Effector memory CD4-positive, alpha-beta T cell (primary cell): ENCODE measurements around the gene FAM209B.
"Not testable (repeated sequence)": the region's sequence is repeated elsewhere in the genome, so short reads cannot be mapped to it uniquely, and the experiment has no call there.

Experiments
- DNase-seq, 3 donors: peaks; one replicate each; pipeline ENCODE4 v3.0.0-alpha.2; 2020
- H3K27ac ChIP-seq: 2 replicates; pipeline ENCODE4 v1.7.0; 2013; ENCODE audit warnings: mild to moderate bottlenecking, low read length, moderate library complexity; ENCODE audit not compliant: insufficient read depth, poor library complexity, severe bottlenecking
- H3K27me3 ChIP-seq: replicated peaks from 2 replicates; pipeline ENCODE4 v1.7.0; 2013; ENCODE audit warnings: mild to moderate bottlenecking, low read length; ENCODE audit not compliant: insufficient read depth, control insufficient read depth, poor library complexity, severe bottlenecking
- H3K36me3 ChIP-seq: 2 replicates; pipeline ENCODE4 v1.7.0; 2013; ENCODE audit warnings: mild to moderate bottlenecking, low read length, moderate library complexity; ENCODE audit not compliant: control insufficient read depth, insufficient read depth
- H3K4me1 ChIP-seq: 2 replicates; pipeline ENCODE4 v1.7.0; 2013; ENCODE audit warnings: low read length, mild to moderate bottlenecking; ENCODE audit not compliant: control insufficient read depth, insufficient read depth, poor library complexity, severe bottlenecking
- H3K4me3 ChIP-seq: 2 replicates; pipeline ENCODE4 v1.7.0; 2013; ENCODE audit warnings: low read length, low read depth, mild to moderate bottlenecking; ENCODE audit not compliant: insufficient read depth, poor library complexity, severe bottlenecking
- H3K9me3 ChIP-seq: 2 replicates; pipeline ENCODE4 v1.7.0; 2013; ENCODE audit warnings: mild to moderate bottlenecking, low read length, moderate library complexity; ENCODE audit not compliant: control insufficient read depth
- total RNA-seq, 3 donors: gene quantifications; one replicate each; lab custom pipeline; 2026; lab: John Stamatoyannopoulos, UW

The FAM209B gene
- 0.97 to 1.1 (median 1.0) reads per million in 3 donors for total RNA-seq

DNA sequence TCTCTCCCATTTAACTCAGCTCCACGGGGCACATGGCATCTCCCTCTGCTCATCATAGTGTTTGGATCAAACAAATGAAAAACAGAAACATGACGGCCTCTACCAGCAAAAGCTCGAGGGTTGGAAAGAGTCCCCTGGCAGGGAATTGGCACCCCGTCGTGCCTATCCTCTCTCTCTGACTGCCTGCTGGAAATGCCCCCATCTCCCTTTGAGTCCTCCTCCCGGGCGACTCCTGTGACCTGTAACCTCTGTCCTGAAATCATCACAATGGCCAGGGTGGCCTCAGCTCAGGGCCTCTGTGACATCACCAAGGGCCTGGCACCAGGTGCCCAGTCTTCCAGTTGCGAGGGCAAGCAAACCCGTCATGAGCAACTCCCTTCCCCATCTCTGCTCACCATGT lies at the start of gene FAM209B:
Gene FAM209B, plus strand, starts transcription at position 301 of the 400 bp plus-strand sequence. Its CDS starts 96 bp downstream, at position 397.
- not testable (repeated sequence) for H3K4me3 ChIP-seq, H3K9me3 ChIP-seq, H3K27me3 ChIP-seq, H3K27ac ChIP-seq, H3K36me3 ChIP-seq, H3K4me1 ChIP-seq, DNase-seq

- DNase-seq, result no peak
- Histone ChIP-seq H3K9me3 (no peaks in the 10 kb centered on the region), H3K4me3 (no peak overlapping the region), H3K4me1 (peaks cover 9% of the 10 kb centered on the region), H3K27ac (peak overlapping the region; percentile 21), H3K36me3 (peaks cover 63% of the 10 kb centered on the region), H3K27me3 (no peaks in the 10 kb centered on the region)
These were observed 49.1 kb upstream of the FAM209B start for GRCh38 chr20:56483970-56484369.

DNA sequence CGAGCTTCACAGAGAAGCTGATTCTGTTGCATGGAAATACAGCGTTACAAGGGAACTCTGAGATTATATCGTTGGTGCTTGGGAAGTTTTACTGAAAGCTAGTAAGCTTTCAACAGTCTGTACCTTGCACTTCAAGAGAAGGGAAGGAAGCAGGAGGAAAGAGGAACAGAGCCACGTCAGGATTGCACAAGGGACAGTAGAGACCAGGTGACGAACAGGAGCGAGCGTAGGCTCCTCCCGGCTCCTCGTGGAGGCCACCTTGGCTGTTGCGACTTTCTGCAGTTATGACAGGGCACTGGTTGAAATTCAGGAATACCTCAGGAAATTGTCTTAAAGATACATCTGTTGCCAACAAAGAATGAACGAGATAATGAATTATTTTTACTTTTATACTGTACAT lies 45.8 kb upstream of the FAM209B start:
- Histone ChIP-seq H3K4me1 (peaks cover 9% of the 10 kb centered on the region), H3K27me3 (no peaks in the 10 kb centered on the region), H3K4me3 (no peak overlapping the region), H3K9me3 (no peaks in the 10 kb centered on the region), H3K36me3 (peaks cover 57% of the 10 kb centered on the region), H3K27ac (no peak overlapping the region)
- no peak for DNase-seq

GRCh38 chr20:56488566-56488965 lies 44.5 kb upstream of the FAM209B start:
- no peak overlapping the region for H3K4me3 ChIP-seq
- H3K36me3 ChIP-seq, result peaks cover 68% of the 10 kb centered on the region
- H3K4me1 ChIP-seq, result peaks cover 5% of the 10 kb centered on the region
- no peaks in the 10 kb centered on the region for H3K9me3 ChIP-seq
- H3K27me3 ChIP-seq, result no peaks in the 10 kb centered on the region
- H3K27ac ChIP-seq, result no peak overlapping the region
- DNase-seq, result no peak

DNA sequence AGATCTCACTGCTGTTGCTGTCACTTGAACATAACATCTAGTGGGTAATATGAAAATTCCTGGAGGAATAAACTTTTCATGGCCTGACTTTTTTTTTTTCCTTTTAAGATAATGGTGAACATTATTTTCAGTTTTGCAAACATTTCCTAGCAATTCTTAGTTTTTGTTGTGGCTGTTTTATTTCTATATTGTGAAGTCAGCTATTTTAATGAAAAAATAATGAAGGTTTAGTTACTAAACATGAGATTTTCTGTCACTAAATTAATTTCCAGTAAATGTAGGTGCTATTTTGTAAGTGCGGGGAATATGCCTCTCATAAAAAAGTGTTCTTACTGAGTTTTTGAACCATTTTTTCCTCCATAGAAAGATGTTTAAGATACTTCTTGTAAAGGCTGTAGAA lies 31.9 kb upstream of the FAM209B start:
- H3K9me3 ChIP-seq, result no peaks in the 10 kb centered on the region
- DNase-seq, result no peak

DNA sequence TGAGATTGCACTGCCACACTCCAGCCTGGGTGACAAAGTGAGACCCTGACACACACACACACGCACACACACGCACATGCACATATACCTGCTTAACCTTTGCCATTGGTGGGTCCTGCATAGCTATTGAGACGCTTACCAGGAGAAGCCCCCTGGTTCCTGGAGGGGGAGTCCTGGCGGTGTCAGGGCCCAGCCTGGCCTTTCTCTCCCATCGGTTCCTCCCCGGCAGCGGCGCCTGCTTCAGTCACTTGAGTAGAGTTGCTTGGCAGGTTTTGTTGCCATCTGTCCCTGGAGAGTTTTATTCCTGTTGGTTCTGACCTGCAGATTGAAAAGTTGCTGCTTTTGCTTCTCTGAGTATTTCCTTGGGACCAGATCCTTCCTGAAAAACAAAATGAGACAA lies 29.1 kb upstream of the FAM209B start:
- Histone ChIP-seq H3K27me3 (no peaks in the 10 kb centered on the region), H3K4me1 (no peaks in the 10 kb centered on the region), H3K4me3 (no peak overlapping the region), H3K9me3 (no peaks in the 10 kb centered on the region), H3K36me3 (no peaks in the 10 kb centered on the region), H3K27ac (no peak overlapping the region)
- DNase-seq, result no peak

More for the DNA sequence above, 31.9 kb upstream of the FAM209B start:
- Histone ChIP-seq H3K27me3 (no peaks in the 10 kb centered on the region), H3K27ac (no peak overlapping the region), H3K36me3 (peaks cover 7% of the 10 kb centered on the region), H3K4me3 (no peak overlapping the region), H3K4me1 (no peaks in the 10 kb centered on the region)

GRCh38 chr20:56504373-56505005 lies 28.6 kb upstream of the FAM209B start:
- Histone ChIP-seq H3K36me3 (no peaks in the 10 kb centered on the region), H3K9me3 (no peaks in the 10 kb centered on the region), H3K4me3 (no peak overlapping the region), H3K27me3 (no peaks in the 10 kb centered on the region), H3K4me1 (no peaks in the 10 kb centered on the region), H3K27ac (no peak overlapping the region)
- no peak for DNase-seq

- Histone ChIP-seq H3K4me3 (no peak overlapping the region), H3K27ac (no peak overlapping the region), H3K27me3 (no peaks in the 10 kb centered on the region), H3K9me3 (no peaks in the 10 kb centered on the region), H3K36me3 (no peaks in the 10 kb centered on the region), H3K4me1 (no peaks in the 10 kb centered on the region)
- DNase-seq, result no peak
These were observed 26.9 kb upstream of the FAM209B start for GRCh38 chr20:56506103-56506502.

DNA sequence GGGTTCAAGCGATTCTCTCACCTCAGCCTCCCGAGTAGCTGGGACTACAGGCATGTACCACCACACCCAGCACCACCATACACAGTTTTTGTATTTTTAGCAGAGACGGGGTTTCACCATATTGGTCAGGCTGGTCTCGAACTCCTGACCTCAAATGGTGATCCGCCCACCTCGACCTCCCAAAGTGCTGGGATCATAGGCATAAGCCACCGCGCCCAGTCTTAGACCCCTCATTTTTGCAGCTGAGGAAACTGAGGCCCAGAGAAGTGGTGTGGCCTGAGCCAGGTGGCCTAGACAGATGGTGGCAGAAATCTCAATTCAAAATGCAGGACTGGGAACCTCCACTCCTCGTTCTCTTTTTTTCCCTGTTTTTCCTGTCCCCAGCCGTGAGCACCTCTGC lies 21.1 kb upstream of the FAM209B start:
- Histone ChIP-seq H3K27me3 (no peaks in the 10 kb centered on the region), H3K27ac (no peak overlapping the region), H3K4me3 (no peak overlapping the region), H3K9me3 (no peaks in the 10 kb centered on the region), H3K4me1 (no peaks in the 10 kb centered on the region), H3K36me3 (peaks cover 18% of the 10 kb centered on the region)
- no peak for DNase-seq

- peaks cover 33% of the 10 kb centered on the region for H3K36me3 ChIP-seq
- no peaks in the 10 kb centered on the region for H3K9me3 ChIP-seq
- no peaks in the 10 kb centered on the region for H3K27me3 ChIP-seq
- no peaks in the 10 kb centered on the region for H3K4me1 ChIP-seq
- DNase-seq, result no peak
- H3K4me3 ChIP-seq, result no peak overlapping the region
- H3K27ac ChIP-seq, result no peak overlapping the region
These were observed 19.6 kb upstream of the FAM209B start for GRCh38 chr20:56513161-56514150.
